RPMI8226 (cell line): Measurements from ENCODE around the gene LTF.
"Not testable (repeated sequence)": the region's sequence is repeated elsewhere in the genome, so short reads cannot be mapped to it uniquely, and the experiment has no call there.

Source experiments
- DNase-seq: peaks from one replicate; pipeline ENCODE4 v3.0.0-alpha.2; 2015

The LTF gene

GRCh38 chr3:46464326-46465195, at the start of gene LTF:
Gene LTF, minus strand, starts transcription at chr3:46464905. Its CDS starts 38 bp downstream, at chr3:46464867.
- no peak for DNase-seq

- DNase-seq, result no peak
Observed at GRCh38 chr3:46512191-46512749, 47.6 kb upstream of the LTF start.

DNA sequence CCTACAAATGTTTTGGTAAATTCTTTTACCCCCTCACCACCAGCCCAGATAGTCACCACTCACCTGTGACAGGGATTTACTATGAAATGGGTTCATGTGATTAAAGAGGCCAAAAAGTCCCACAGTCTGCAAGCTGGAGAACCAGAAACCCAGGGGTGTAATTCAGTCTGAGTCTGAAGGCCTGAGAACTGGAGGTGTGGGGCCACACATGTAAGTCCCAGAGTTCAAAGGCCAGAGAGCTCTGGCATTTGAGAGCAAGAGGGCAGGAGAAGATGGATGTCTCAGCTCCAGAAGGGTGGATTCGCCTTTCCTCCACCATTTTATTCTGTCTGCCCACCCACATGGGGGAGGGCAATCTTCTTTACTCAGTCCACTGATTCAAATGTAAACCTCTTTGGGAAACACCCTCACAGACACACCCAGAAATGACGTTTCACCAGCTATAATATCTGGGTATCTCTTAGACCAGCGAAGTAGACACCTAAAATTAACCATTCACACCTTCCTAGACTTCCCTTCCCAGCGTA, 45.0 kb upstream of the LTF start:
- no peak for DNase-seq

DNA sequence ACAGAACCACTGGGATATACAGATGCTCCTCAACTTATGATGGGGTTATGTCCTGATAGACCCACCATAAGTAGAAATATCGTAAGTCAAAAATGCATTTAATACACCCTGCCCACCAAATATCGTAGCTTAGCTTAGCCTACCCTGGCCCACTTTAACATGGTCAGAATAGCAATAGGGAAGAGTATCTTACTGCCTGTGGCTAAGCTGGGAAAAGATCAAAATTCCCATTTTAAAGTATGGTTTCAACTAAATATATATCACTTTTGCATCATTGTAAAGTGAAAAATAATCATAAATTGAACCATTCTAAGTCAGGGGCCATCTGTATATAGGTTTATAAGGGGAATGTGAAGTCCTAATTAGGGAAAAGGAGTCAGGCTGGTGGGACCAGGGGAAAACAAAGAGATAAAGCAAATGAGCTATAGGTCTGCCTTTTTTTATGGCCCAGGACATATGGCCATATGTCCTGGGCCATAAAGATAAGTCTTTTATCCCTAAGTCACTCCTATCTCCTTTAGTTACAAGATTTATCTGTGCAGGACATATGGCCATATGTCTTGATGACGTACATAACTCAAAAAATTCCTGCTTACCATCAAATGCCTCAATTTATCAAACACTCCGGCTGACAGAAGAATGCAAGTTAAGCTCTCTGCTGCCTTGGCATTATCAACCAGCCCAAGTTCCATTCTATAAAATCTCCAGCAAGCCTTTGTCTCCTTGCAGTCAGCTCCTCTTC, 44.3 kb upstream of the LTF start:
- no peak for DNase-seq

DNA sequence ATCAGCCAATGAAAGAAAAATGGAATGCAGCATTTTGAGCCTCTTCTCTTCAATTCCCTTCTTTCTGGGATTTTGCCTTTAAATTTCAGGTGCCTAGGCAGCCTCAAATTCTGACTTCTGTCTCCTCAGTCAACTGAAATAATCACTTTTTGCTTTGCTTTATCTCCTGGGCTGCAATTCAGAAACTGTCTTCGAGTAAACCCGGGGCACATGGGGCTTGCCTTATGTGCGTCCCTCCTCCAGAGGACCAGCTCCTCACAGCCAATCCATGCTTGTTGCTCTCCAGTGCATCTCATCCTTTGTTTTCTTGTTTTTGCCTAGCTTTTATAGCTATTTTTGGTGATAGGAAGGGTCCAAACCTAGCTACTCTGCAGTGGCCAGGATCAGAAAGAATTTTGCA, 41.8 kb upstream of the LTF start:
- DNase-seq, result no peak

DNA sequence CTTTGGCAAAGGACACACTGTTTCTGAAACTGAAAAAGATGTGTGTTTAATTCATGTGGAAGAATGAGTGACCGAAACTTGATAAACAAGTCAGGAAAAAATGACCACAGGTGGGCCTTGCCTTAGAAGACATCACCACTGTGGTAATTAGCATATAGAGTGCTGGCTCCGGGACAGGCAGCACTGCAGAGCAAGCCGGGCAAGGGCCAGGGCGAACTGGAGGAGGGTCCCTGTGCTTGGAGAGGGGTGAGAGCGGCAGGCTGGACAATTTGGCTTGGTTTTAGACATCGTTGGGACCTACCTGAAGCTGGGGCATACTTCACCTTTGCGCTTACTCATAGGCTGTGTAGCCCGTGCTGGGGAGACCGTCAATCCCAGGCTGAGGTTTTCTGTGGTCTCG, 41.2 kb upstream of the LTF start:
- DNase-seq, result peak; percentile 84

DNA sequence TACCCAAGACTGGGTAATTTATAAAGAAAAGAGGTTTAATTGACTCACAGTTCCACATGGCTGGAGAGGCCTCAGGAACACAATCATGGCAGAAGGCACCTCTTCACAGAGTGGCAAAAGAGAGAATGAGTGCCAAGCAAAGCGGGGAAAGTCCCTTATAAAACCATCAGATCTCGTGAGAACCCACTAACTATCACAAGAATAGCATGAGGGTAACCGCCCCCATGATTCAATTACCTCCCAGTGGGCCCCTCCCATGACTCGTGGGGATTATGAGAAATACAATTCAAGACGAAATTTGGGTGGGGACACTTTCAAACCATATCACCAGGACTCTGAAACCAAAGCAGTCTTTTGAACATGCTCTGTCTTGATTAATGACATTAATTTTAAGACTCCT, 40.1 kb upstream of the LTF start:
- peak; percentile 73 for DNase-seq

DNA sequence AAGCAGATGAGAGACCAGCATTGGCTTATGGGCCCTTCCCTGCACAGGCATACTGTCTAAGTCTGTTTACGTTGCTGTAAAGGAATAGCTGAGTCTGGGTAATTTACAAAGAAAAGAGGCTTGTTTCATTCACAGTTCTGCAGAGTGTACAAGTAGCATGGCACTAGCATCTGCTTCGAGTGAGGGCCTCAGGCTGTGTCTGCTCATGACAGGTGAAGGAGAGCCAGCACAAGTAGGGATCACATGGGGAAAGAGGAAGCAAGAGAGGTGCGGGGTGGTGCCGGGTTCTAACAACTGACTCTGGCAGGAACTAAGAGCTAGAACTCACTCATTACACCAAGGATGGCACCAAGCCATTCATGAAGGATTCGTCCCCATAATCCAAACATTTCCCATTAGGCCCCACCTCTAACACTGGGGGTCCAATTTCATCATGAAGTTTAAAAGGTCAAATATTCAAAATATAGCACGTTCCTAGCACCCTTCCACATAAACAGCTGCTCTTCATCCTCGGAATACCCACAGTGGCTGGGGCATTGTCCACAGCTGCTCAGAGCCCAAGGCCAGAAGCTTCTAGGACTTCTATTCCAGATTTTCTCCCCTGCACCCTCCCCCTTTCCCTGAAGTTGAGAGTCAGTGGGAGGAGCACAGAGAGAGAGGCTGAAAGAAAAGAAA, 38.6 kb upstream of the LTF start:
- peak; percentile 91 for DNase-seq

DNA sequence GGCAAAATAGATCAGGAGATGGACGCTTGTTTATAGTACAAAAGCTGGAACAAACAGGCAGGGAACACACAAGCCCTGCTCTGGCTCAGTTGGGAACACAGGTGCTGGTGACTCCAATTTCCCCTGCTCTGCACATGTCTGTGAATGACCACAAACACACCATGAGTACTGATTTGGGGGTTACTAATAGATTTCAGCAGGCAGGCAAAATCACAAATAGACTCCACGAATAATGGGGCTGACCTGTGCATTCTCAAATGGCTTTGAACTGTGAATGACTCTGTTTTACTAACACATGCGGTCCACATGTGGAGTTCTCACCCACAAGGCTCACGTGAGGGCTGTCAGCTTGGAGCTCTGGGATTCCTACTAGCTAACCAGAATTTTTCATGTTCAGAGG, 37.0 kb upstream of the LTF start:
- DNase-seq, result peak; percentile 74

DNA sequence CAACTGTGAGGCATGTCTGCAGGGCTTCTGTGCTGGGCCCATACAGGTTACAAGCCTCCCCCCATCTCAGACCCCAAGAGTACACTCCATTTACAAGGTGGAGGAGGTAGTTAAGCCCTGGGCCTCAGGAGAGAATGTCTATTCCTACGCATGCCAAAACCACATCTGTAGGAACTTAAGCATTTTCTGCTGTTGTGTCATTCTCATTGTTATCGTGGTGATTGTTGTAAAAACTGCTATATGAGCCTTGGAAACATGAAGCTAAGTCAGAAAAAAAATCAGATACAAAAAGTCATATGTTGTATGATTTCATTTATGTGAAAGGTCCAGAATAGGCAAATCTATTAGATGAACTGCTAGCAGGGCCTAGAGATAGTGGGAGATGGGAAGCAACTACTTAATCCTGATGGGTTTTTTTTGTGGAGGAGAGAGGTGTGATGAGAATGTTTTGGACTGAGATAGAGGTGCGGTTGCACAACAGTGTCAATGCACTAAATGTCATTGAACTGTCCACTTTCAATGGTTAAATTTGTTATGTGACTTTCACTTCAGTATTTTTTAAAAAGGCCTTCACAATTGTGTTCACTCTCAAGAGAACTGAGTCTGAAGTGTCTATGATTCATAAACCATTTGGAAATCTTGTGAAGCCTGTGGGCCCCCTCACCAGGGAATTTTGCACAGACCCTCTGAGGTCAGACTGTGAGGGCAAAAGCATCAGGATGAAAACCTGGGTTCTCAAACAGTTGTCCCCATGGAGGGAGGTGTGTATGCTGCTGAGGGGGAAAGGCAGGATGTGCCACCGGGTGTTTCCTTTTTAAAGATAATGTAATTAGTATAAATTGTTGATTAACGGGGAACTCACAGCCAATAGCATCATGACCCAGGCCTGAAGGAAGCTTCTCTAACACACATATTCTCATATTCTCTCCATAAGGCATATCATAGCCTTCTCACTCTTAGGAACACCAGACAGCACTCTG, 36.2 kb upstream of the LTF start:
- DNase-seq, result peak; percentile 17

DNA sequence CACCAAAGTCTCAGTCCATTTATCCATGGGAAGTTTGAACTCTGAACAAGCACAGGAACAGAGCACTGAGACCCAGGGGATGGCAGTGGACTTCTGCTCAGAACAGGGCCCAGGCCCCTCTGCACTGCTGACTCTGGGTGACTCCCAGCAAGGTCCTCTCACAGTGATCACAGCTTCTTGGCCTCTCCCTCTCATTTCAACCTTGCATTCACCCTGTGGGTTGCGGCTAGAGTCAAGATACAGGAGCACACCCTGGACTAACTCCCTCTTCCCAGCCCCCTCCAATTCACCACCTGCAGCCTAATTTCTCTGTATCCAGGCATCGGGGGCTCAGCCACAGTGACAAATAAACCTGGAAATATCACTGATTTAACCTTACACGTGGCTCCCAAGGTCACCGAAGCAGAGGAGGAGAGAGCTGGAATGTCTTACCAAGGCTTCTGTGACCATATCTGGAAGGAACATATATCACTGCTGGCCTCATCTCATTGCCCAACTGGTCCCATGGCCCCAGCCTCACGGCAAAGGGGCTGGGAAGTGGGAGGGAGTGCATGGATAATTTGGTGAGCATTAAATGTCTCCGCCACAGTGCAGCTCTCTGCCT, 34.3 kb upstream of the LTF start:
- DNase-seq, result no peak

DNA sequence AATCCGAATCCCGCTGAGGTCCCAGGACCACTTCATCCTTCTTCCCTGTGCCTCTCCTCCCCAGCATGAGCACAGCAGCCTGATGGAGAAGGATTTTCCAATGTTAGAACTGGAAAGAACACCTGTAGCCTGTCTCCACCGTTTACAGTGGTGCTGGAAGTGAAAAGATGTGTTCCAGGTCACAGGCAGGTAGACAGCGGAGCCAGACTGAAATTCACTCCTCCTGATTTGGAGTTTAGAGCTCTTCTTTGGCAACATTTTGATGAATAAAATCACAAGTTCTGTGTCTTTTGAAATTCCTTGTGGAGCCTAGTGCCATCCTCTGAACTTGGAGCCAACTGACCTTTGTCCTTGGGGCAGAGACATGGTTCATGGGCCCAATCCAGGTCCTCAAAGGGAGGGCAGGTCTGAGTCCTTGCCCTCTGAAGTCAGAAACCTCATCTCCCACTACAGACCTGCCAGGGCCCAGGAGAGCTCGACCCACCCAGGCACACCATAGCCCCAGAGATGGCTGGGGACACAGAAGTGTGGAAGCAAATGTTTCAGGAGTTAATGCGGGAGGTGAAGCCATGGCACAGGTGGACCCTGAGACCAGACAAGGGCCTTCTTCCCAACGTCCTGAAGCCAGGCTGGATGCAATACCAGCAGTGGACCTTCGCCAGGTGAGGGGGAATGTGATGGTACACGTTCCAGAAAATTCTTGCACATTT, 33.0 kb upstream of the LTF start, which contains the start of gene RTP3:
TSS of gene RTP3 (plus strand) at position 421 of the 710 bp plus-strand sequence. CDS start at position 508, 87 bp downstream.
- DNase-seq, result no peak

- DNase-seq, result peak; percentile 68
Observed at GRCh38 chr3:46496746-46497555, 32.2 kb upstream of the LTF start.

GRCh38 chr3:46495901-46496456, 31.3 kb upstream of the LTF start:
- DNase-seq, result no peak

GRCh38 chr3:46494491-46494890, 29.8 kb upstream of the LTF start:
- not testable (repeated sequence) for DNase-seq

DNA sequence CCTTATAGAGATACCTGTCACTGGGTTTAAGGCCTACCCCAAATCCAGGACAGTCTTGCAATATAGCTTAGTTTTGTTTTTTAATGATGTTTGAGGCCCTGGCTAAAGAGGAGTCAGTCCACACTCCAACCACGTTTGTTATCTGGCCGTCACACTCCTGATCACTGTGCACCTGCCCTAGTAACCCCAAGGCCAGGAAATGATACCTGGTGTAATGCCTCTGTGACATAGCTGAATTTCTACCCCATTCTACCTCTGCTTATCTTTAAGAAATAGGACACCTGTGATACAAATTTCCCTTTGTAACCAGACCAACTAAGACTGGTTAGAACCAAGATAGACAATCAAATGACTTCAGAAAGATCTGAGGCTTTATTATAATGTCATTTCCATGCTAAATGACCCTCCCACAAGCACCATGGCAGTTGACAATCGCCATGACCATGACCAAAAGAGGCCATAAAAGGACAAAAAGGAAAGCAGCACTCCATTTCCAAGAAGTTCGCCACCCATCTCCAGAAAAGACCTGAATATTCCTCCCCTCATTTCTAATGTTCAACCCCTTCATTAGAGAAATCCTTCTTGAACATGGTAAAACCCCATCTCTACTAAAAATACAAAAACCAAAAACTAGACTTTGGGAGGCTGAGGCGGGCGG, 28.3 kb upstream of the LTF start:
- no peak for DNase-seq

DNA sequence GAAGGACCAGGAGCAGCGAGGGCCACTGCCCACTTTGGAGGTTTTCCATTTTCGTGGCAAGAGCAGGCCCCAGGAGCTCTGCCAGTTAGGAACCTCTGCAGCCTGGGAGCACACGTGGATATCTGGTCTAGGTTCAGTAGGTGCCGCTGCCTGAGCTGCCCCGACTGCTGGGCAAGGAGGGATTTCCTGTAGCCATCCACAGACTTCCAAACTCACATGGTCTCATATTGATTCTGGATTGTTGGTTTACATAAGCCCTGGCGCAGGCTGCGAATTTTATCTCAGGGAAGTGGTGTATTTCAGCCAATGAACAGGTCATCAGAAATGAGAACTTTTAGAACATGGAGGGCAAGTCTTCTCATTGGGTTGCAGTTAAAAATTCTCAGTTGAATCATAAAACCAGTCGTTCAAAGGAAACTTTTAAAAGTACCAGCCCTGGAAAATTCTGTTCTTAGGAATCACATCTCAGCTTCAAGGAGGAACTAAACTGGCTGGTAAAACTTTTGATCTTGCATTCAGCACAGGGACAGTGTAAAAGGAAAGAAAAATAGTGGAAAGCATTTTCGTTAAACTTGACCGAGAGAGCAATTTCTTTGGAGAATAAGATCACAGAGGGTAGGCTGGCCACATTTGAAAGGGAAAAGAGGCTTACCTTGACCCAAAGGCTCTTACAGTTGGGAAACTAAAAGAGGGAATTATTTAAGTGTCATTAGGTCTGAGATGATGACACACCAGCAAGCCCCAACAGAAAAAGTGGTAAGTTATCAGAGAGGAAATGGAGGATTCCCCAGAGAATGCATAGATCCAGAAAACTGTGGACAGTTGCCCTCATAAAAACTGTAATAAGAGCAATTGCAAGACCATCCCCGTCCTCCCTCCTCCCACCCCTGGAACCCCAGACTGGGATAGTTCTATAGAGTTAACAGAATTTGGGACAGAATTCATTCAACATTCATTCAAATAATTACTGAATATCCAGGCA, 26.7 kb upstream of the LTF start:
- DNase-seq, result no peak
